ENCODE results near the gene ACOT7. TPM values are rescaled to one million over a fixed set of nuclear protein-coding genes. Genes with fewer than 3 reads are reported as not detected.

Gene ACOT7
- total RNA-seq, 1 donor from 2014 or later, result 40.0 TPM

- H3K36me3 Mint-ChIP-seq, result no peaks in the 10 kb centered on the region
- peaks cover 8% of the 10 kb centered on the region for H3K27me3 Mint-ChIP-seq
- H3K9me3 Mint-ChIP-seq, result no peaks in the 10 kb centered on the region
- no peak for DNase-seq (ENCODE audit: extremely low spot score, unreplicated experiment)
- no peak for TF ChIP-seq CTCF (conservative IDR thresholded peaks at IDR 0.05)
- peaks cover 14% of the 10 kb centered on the region for H3K4me1 Mint-ChIP-seq (ENCODE audit: unreplicated experiment)
- peak overlapping the region; percentile 69 for H3K27ac Mint-ChIP-seq
- peak overlapping the region; percentile 88 for H3K4me3 Mint-ChIP-seq
These were observed 663 bp downstream of the ACOT7 start for GRCh38 chr1:6392809-6393399.

- H3K27me3 Mint-ChIP-seq, result peaks cover under 1% of the 10 kb centered on the region
- H3K27ac Mint-ChIP-seq, result peak overlapping the region; percentile 69
- peaks cover 17% of the 10 kb centered on the region for H3K4me1 Mint-ChIP-seq (ENCODE audit: unreplicated experiment)
- peak overlapping the region; percentile 86 for H3K4me3 Mint-ChIP-seq
- no peak for DNase-seq (ENCODE audit: extremely low spot score, unreplicated experiment)
- H3K9me3 Mint-ChIP-seq, result no peaks in the 10 kb centered on the region
- H3K36me3 Mint-ChIP-seq, result no peaks in the 10 kb centered on the region
- TF ChIP-seq CTCF (conservative IDR thresholded peaks at IDR 0.05), result no peak
These were observed 1.4 kb downstream of the ACOT7 start for GRCh38 chr1:6391951-6392808.

GRCh38 chr1:6389971-6390370 is 3.6 kb downstream of the ACOT7 start:
- Mint-ChIP-seq H3K4me1 (ENCODE audit: unreplicated experiment) (peaks cover 34% of the 10 kb centered on the region), H3K27me3 (no peaks in the 10 kb centered on the region), H3K27ac (no peak overlapping the region), H3K36me3 (no peaks in the 10 kb centered on the region), H3K4me3 (no peak overlapping the region), H3K9me3 (no peaks in the 10 kb centered on the region)
- no peak for DNase-seq (ENCODE audit: extremely low spot score, unreplicated experiment)
- TF ChIP-seq CTCF (conservative IDR thresholded peaks at IDR 0.05), result no peak

- no peak for DNase-seq (ENCODE audit: extremely low spot score, unreplicated experiment)
- no peaks in the 10 kb centered on the region for H3K9me3 Mint-ChIP-seq
- no peak overlapping the region for H3K4me3 Mint-ChIP-seq
- TF ChIP-seq CTCF (conservative IDR thresholded peaks at IDR 0.05), result no peak
- H3K27me3 Mint-ChIP-seq, result no peaks in the 10 kb centered on the region
- peaks cover 20% of the 10 kb centered on the region for H3K4me1 Mint-ChIP-seq (ENCODE audit: unreplicated experiment)
- H3K27ac Mint-ChIP-seq, result no peak overlapping the region
- H3K36me3 Mint-ChIP-seq, result peaks cover 3% of the 10 kb centered on the region
These were observed 7.1 kb downstream of the ACOT7 start for GRCh38 chr1:6386371-6386949.

GRCh38 chr1:6385488-6386191 is 7.9 kb downstream of the ACOT7 start:
- Mint-ChIP-seq H3K9me3 (no peaks in the 10 kb centered on the region), H3K27ac (peak overlapping the region; percentile 41), H3K4me3 (no peak overlapping the region), H3K4me1 (ENCODE audit: unreplicated experiment) (peaks cover 20% of the 10 kb centered on the region), H3K36me3 (peaks cover 3% of the 10 kb centered on the region), H3K27me3 (no peaks in the 10 kb centered on the region)
- no peak for TF ChIP-seq CTCF (conservative IDR thresholded peaks at IDR 0.05)
- no peak for DNase-seq (ENCODE audit: extremely low spot score, unreplicated experiment)

Data from type B pancreatic cell (in vitro differentiated cells).